GM18526 (cell line): ENCODE measurements around the gene OSTM1.

Source experiments
- POLR2A ChIP-seq: IDR thresholded peaks from 3 replicates; pipeline ENCODE4 v1.6.1; 2011; ENCODE audit not compliant: insufficient read length; ENCODE audit errors: extremely low read depth

The OSTM1 gene

DNA sequence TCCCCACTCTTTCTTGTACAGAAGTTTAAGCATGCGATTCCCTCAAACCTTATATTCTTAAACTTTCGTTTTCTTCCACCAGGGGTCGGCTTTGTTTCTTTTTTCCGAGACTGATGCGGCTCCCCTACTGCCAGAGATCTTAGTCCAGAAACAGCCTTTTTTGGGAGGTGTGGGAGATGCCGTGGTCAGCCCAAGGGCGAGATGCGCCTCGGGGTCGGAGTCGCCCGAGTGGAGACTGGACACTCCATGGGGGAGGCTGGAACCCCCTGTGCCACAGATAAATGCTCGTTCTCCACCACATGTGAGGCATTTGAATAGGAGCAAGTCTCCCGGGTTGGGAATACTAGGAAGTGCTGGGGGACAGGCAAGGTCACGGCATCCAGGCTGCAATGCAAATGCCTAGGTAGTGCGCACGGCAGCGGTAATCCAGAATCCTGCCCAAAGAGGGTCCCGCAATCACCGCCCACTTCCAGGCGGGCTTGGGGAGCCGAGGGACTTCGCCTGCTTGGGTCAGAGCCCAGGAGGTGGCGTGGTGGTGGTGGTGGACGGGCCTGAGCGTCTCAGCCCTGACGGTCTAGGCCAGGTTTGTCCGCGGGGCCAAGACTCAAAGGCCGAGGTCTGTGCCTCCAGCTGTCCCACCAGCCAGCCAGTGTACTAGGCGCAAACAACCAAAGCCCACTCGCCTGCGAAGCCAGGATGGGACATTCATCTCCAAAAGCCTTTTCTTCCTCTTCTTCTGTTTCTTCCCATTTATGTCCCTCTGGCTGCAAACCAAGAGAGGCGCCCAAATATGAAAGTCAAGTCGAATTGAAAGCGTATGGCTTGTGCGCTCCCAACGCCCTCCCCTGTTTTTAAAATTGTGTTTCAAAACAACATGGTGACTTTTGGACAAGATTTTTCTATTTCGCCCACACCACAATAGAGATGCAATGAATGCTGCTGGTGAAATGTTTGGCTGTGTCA lies 39.3 kb upstream of the OSTM1 start:
- TF ChIP-seq POLR2A, result no peak

DNA sequence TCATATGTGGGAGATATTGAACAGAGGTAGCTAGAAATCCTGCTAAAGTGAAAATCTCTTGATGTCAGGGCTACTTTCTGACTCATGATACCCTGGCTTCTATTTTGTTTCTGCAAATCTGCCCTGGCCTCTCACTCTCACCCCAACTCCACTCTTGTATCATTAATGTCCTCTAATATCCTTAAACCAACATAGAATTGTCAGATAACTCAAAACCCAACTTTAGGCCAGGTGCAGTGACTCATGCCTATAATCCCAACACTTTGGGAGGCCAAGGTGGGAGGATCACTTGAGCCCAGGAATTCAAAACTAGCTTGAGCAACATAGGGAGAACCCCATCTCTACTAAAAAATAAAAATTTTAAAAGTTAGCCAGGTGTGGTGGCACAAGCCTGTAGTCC lies 33.8 kb upstream of the OSTM1 start:
- TF ChIP-seq POLR2A, result no peak

DNA sequence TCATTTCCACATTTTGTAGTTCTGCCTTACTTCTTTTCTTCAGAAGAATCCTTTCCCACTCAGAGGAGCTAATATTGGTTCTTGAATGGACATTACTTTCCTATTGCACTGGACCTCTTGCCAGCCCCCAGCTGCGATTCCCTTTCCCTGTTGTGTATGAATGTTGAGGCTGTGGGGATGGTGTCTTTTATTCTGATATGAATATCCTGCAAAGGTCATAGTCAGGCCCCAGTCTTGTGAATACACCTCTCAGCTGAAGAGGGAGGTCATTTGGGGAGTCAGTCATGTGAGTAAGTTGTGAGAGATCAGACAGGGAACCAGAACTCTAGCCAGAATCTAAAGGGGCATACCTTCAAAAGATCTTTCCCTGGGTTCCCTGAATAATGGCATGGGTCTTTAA lies 32.6 kb upstream of the OSTM1 start:
- no peak for TF ChIP-seq POLR2A

DNA sequence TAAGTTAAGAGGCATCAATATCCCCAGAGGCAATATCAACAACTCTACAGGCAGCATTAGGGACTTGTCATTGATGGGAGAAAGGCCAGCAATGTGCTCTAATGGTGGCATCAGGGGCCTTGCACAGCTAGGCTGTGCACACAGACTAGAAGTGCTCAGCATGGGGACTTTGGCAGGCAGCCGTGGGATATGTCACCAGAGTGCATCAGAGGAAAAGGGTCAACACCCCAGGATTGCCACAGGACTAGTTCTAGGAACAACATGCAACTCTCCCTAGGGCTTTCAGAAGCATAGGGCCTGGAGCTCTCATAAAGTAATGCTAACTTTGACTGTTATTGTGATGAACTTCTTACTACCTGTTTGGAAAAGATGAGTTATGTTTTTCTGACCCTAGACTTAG lies 32.2 kb upstream of the OSTM1 start:
- TF ChIP-seq POLR2A, result no peak

DNA sequence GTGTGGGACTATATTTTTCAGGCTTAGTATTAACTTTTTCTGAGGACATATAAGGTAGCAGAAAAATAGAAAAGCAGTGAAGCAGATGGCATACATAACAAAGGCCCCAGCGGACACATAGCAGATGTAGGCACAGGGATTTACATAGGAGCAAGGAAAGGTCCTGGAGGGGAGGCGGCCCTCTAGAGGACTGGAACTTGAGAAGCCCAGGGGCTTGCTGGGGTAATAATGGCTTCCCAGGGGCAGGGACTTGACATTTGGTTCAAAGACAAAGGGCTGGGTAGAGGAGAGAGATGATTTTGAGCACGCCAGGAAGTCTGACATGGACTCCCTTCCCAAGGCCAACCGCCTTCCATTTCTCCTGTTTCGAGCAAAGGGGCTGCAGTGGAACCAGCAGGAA lies 31.7 kb upstream of the OSTM1 start:
- TF ChIP-seq POLR2A, result no peak

DNA sequence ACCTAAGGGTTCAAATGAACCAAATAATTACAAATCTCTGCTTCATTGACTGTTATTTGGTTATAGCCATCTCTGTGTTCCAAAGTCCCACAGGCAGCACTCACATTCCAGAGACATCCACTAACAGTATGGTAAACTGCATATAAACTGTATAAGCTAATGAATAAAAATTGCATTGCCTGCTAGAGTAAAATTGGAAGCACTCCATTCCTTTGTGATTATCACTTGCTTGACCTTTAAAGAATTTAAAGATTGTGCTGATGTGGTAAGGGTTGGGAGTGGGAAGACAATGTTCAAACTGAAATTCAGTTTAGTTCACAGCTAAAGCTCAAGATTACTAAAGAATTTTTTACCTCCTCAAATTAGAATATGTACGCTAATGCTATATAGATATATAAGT lies 31.0 kb upstream of the OSTM1 start:
- no peak for TF ChIP-seq POLR2A

DNA sequence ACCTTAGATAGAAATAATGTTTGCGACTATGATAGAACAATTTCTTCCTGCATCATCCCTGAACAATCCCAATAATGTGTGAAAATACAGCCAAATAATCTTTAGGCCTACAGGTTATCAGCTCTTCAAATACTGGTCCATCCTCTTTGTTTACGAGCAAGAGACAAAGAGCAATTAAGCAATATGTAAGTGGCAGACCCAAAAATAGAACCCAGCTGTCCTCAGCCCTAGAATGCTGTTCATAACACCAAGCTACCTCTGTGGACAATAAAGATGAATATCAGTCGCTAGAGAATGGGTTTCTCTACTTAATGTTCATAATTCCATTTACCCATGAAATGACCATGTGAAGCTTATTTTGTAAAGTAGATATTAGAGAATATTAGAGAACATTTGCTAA lies 28.4 kb upstream of the OSTM1 start:
- no peak for TF ChIP-seq POLR2A

DNA sequence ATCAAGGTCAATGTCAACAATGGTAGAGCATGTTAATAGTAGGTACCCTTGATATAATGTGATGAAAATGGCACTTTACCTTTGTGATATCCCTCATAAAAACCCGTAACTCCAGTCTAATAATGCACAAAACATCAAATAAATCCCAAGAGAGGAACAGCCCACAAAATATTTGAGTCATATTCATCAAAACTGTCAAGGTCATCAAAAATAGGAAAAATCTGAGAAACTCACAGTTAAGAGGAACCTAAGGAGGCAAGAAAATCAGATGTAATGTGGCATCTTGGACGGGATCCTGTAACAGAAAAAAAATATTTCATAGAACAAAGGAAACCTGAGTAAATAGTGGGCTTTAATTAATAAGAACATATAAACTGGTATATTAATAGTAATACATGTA lies 25.5 kb upstream of the OSTM1 start:
- no peak for TF ChIP-seq POLR2A

DNA sequence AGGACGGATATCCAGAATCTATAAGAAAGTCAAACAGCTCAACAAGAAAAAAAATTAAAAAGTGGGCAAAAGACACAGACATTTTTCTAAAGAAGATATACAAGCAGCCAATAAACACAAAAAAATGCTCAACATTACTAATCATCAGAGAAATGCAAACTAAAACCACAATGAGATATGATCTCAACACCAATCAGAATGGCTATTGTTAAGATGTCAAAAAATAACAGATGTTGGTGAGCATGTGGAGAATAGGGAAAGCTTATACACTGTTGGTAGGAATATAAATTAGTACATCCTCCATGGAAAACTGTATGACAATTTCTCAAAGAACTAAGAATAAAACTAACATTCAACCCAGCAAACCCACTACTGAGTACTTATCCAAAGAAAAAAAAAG lies 23.3 kb upstream of the OSTM1 start:
- TF ChIP-seq POLR2A, result no peak

DNA sequence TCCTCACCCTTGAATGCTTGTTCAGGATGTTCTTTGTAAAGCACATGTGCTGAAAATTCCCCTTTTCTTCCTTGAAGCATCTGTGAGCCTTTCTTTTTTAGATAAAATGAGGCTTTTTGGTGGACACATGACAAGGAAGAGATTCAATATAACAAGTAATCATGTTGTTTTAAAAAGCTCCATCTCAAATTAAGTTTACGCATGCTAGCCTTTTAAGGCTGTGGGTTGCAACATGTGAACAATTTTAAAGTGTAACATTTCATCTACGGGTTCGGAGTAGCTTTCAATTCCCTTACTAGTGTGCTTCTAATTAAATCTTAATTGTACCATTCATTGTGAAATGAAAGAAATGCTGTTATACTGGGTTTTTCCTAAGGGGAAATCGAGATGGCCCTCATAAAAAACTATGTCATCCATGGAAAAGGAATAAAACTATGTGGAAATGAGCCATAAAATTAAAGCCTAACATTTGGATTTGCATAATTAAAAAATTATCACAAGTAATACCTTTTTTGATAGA lies 19.3 kb upstream of the OSTM1 start:
- TF ChIP-seq POLR2A, result no peak

DNA sequence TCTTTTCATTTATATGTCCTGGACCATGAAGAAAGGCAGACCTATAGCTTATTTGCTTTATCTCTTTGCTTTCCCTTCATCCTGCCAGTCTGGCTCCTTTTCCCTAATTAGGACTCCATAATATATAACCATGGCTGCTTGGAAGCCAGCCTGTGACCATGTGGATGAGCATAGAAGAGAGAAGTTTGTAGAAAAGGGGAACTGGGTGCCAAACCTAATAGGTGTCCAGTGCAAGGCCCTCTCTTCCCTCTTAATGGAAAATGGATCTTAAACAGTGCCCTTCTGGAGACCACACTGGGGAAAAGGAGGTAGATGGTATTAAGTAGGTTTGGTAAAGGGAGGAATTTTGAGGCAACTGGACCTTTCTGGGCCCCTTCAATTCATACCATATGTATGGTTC lies 16.7 kb upstream of the OSTM1 start:
- no peak for TF ChIP-seq POLR2A

DNA sequence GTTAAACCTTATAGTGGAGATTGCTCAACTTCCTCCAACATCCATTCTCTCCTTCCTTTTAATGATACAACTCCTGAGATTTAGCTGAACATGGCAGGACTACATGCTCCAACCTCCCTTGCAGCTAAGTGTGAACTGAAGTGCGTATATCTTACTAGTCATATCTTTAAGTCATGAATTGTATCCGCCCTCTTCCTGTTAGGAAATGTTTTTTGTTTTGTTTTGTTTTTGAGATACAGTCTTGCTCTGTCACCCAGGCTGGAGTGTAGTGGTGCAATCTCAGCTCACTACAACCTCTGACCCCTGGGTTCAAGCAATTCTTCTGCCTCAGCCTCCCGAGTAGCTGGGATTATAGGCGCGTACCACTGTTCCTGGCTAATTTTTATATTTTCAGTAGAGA lies 8.8 kb upstream of the OSTM1 start:
- TF ChIP-seq POLR2A, result no peak

DNA sequence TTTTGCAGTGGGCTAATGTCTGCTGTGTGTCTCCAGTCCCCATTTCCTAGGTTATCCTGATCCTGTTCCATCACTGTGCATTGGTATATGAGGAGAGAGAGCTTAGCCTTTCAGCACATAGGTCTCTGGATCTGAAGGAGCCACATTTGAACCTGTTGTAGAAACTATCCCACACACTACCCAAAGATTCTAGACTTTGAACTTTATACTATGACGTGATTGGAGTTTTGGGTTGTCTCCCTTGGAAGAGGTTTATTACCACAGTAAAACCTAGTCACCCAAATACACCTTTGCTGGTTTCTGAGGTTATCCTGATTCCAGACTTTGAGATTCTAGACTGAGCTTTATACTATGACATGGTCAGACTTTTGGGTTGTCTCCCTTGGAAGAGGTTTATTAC lies 8.0 kb upstream of the OSTM1 start:
- TF ChIP-seq POLR2A, result no peak

DNA sequence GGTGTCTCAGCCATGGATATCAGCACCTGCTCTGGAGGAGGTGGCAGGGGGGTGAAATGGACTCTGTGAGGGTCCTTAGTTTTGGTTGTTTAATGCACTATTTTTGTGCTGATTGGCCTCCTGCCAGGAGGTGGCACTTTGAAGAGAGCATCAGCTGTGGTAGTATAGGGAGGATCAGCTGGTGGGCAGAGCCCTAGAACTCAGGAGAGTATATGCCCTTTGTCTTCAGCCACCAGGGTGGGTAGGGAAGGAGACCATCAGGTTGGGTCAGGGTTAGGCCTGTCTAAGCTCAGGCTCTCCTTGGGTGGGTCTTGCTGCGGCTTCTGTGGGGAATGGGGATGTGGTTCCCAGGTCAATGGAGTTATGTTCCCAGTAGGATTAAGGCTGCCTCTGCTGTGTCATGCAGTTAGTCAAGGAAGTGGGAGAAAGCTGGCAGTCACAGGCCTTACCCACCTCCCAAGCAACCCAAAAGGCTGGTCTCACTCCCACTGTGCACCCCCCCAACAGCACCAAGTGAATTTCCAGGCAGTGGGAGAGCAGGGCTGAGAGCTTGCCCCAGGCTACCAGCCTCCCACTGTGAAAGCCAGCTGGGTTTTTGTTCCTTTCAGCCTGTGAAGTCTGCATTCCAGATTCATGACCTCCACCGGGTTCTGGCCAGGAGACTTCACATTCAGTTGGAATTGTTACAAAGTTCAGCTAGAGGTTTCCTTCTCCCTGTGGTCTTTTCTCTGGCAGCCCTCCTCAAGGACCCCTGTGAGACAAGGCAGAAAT lies 5.7 kb upstream of the OSTM1 start:
- no peak for TF ChIP-seq POLR2A

DNA sequence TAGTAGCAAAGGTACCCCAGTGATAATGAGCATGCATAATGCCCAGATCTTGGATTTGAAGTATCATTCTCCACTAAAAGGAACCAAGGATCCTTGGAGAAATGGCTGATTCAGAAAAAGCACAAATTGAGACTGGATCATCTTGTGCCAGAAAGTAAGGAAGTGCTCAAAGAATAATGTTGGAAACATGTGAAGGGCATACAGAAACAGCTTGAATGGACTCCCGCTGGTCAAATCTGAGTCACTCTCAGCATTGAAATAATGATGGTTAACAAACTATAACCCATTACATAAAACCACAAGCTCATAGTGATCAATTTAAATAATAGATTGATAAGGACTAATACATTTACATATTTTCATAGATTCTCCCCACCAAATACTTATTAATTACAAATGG lies 3.6 kb upstream of the OSTM1 start:
- TF ChIP-seq POLR2A, result no peak

DNA sequence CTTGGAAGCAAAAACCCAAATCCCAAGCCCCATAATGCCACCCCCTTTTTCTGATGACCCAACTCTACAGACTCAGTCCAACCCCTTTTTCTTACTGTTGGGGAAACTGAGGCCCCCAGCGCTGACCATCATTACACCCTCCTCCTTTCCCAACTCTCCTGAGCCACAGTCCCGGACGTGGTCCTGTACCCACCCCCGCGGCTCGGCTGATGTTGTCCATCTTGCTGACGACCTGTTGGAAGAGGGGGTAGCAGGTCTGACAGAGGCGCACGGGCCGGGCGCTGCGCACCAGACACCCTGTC lies 533 bp downstream of the OSTM1 start:
- no peak for TF ChIP-seq POLR2A
